K562 (cell line): ENCODE measurements around the gene SHB. TPM values are rescaled to one million over a fixed set of nuclear protein-coding genes. Genes with fewer than 3 reads are reported as not detected.
"Not testable (repeated sequence)": the region's sequence is repeated elsewhere in the genome, so short reads cannot be mapped to it uniquely, and the experiment has no call there.

Experiments used
- ATAC-seq: fragments of 200-7000 bp; cut with Tn5 transposase; 3 replicates; pipeline ENCODE4 v1.9.1; 2020; ENCODE audit warnings: moderate library complexity
- BruUV-seq: library from RNA; stranded (reverse); fragments of 400-500 nt; replicated peaks from 2 replicates; lab custom pipeline; 2021; lab: Mats Ljungman, UMichigan
- CTCF ChIA-PET: fragments of 300-600 bp; formaldehyde crosslinking; extraction: SDS; loops from one replicate; lab custom pipeline; 2021; ENCODE audit warnings: low intra/inter-chr PET ratio; lab: Yijun Ruan, JAX
- POLR2A ChIA-PET: fragments of 300-600, 350-650 bp; sonication (Branson Sonifier 250); formaldehyde crosslinking; extraction: SDS; loops from one replicate; lab custom pipeline; 2021; ENCODE audit warnings: antibody characterized with exemption, inconsistent platforms; lab: Yijun Ruan, JAX
- DNase-seq, 4 experiments: peaks; one replicate each; pipeline versions ENCODE4 v3.0.0 to v3.0.0-alpha.2; 2011 to 2018; ENCODE audit warnings: low spot score in 3 of 4, mixed read lengths in 3 of 4; ENCODE audit errors: extremely low read depth in 1 of 4
- FAIRE-seq: peaks from 2 replicates; lab custom pipeline; 2011; peaks lifted over from hg19 to GRCh38; lab: Jason Lieb, UNC
- H2AFZ ChIP-seq: 2 replicates; pipeline ENCODE4 v1.6.0; 2011; ENCODE audit warnings: low read depth, low read length, control low read depth, inconsistent platforms
- H3K27ac ChIP-seq: fragments of 200-600 bp; 3 replicates; pipeline ENCODE4 v1.8.0; 2011; ENCODE audit warnings: low read depth, mild to moderate bottlenecking, control low read depth, inconsistent platforms, low read length, moderate library complexity, mixed read lengths; ENCODE audit errors: extremely low read depth
- H3K27me3 ChIP-seq, 2 experiments: fragments of 300-600 bp in 1 of 2; 2 replicates in 1 of 2; 3 replicates in 1 of 2; pipeline versions ENCODE4 v1.6.0 to v1.8.0; 2011; ENCODE audit warnings: inconsistent platforms in 2 of 2, low read length in 2 of 2, mild to moderate bottlenecking in 1 of 2, mixed read lengths in 1 of 2, moderate library complexity in 1 of 2; ENCODE audit not compliant: control insufficient read depth in 2 of 2, insufficient read depth in 2 of 2
- H3K36me3 ChIP-seq: fragments of 300-600 bp; 3 replicates; pipeline ENCODE4 v1.8.0; 2011; ENCODE audit warnings: mild to moderate bottlenecking, low read length, inconsistent platforms; ENCODE audit not compliant: control insufficient read depth, insufficient read depth
- H3K4me1 ChIP-seq, 2 experiments: fragments of 200-600 bp in 1 of 2; replicated peaks in 1 of 2; 2 replicates in 1 of 2; 3 replicates in 1 of 2; pipeline versions ENCODE4 v1.5.1 to v1.8.0; 2011; ENCODE audit warnings: inconsistent platforms in 2 of 2, low read length in 2 of 2, mild to moderate bottlenecking in 1 of 2, mixed read lengths in 1 of 2, moderate library complexity in 1 of 2; ENCODE audit not compliant: control insufficient read depth in 2 of 2, insufficient read depth in 2 of 2
- H3K4me2 ChIP-seq: 2 replicates; pipeline ENCODE4 v1.6.1; 2011; ENCODE audit warnings: low read length, control low read depth, inconsistent platforms, mixed read lengths; ENCODE audit not compliant: insufficient read depth
- H3K4me3 ChIP-seq: fragments of 200-600 bp; sonication (generic), shearing (Covaris generic); 2 replicates; pipeline ENCODE4 v1.5.1; 2016; ENCODE audit warnings: control low read depth, inconsistent platforms
- H3K79me2 ChIP-seq: fragments of 200-600 bp; 3 replicates; pipeline ENCODE4 v1.8.0; 2011; ENCODE audit warnings: low read length, inconsistent platforms; ENCODE audit not compliant: control insufficient read depth, insufficient read depth
- H3K9ac ChIP-seq, 2 experiments: 2 replicates each; pipeline versions ENCODE4 v1.6.0 to v1.6.1; 2011; ENCODE audit warnings: low read depth in 2 of 2, low read length in 2 of 2, control low read depth in 1 of 2, inconsistent platforms in 1 of 2, mild to moderate bottlenecking in 1 of 2, mixed read lengths in 1 of 2; ENCODE audit not compliant: insufficient read depth in 1 of 2
- H3K9me1 ChIP-seq: one replicate; pipeline ENCODE4 v1.6.0; 2011; ENCODE audit warnings: inconsistent platforms, mild to moderate bottlenecking, low read length, moderate library complexity; ENCODE audit not compliant: control insufficient read depth, insufficient read depth
- H3K9me3 ChIP-seq: replicated peaks from 2 replicates; pipeline ENCODE4 v1.5.1; 2011; ENCODE audit warnings: low read depth, low read length, inconsistent platforms; ENCODE audit not compliant: control insufficient read depth, insufficient read depth
- H4K20me1 ChIP-seq: replicated peaks from 2 replicates; pipeline ENCODE4 v1.6.1; 2011; ENCODE audit warnings: low read length, inconsistent platforms, mixed read lengths; ENCODE audit not compliant: control insufficient read depth, insufficient read depth
- PRDM10 ChIP-seq: fragments of 450-650 bp; IDR thresholded peaks from 2 replicates; pipeline ENCODE4 v1.6.1; 2018; ENCODE audit not compliant: partially characterized antibody
- WGBS: fragments of 100-300 bp; shearing (Covaris generic); methylation state at CpG from one replicate; pipeline ENCODE4 v1.1.6; 2016; ENCODE audit warnings: low coverage, mixed read lengths; ENCODE audit not compliant: insufficient coverage; ENCODE audit errors: missing lambda C conversion rate; 5-methylcytosine and 5-hydroxymethylcytosine counted together
- in situ Hi-C: fragments of 300-500 bp; cut with MboI; formaldehyde crosslinking; loops from 4 replicates; pipeline ENCODE4 v1.15.0; 2018; ENCODE audit warnings: inconsistent platforms, mixed read lengths
- intact Hi-C: fragments of 100-400 bp; cut with micrococcal nuclease; formaldehyde crosslinking; loops from 2 replicates; pipeline ENCODE4 v1.14.2; 2022
- polyA plus RNA-seq, 8 experiments: library from polyadenylated mRNA; depleted of rRNA in 4 of 8; stranded (reverse) in 5 of 8; unstranded in 3 of 8; fragments of >200 nt; fragmentation: Nextera tagmentation in 2 of 8; fragmentation: Illumina TruSeq in 1 of 8; extraction: Ambion mirVana in 2 of 8; extraction: Trizol in 1 of 8; gene quantifications; 2 replicates each; pipeline versions ENCODE4 v1.2.1 to v1.2.3, GENCODE V29; 2011 to 2014; ENCODE audit warnings: inconsistent platforms in 1 of 8, missing spikeins in 1 of 8
- total RNA-seq, 7 experiments: library from RNA; depleted of rRNA in 6 of 7; stranded (reverse); fragments of >200 nt in 6 of 7; fragmentation: Illumina TruSeq in 2 of 7; extraction: Trizol in 2 of 7; gene quantifications; 2 replicates each; pipeline versions ENCODE4 v1.2.1 to v1.2.3, GENCODE V29; 2011 to 2021; ENCODE audit warnings: low replicate concordance in 1 of 7

The SHB gene
- total and polyA plus RNA-seq, 9 of the 15 experiments (the other 6 are each of a cell fraction or from before 2014, with no cell fraction given): 0.78 to 16.0 (median 5.3) TPM

GRCh38 chr9:37910271-37910670, 158.8 kb downstream of the SHB start (continued):
- TF ChIP-seq PRDM10: no peak

GRCh38 chr9:37909836-37910235, 159.2 kb downstream of the SHB start:
- DNase-seq, ATAC-seq, H3K79me2 ChIP-seq, H3K27ac ChIP-seq, BruUV-seq, H3K9me3 ChIP-seq, H3K4me3 ChIP-seq, H2AFZ ChIP-seq, H3K9ac ChIP-seq, H3K9me1 ChIP-seq, H3K4me2 ChIP-seq, FAIRE-seq, CTCF ChIA-PET, H4K20me1 ChIP-seq, H3K27me3 ChIP-seq, POLR2A ChIA-PET, H3K36me3 ChIP-seq: not testable (repeated sequence)
- 31% methylated on average over 4 of the region's 5 CpGs for WGBS
- H3K4me1 ChIP-seq: peaks cover 18 to 20% of the 10 kb centered on the region in 2 experiments
- in situ Hi-C loops (loop anchor here (5.0 to 10.0 kb wide), 5 partner anchors 155 to 447 kb away; partner anchors contain the start of genes POLR1E and TRMT10B), intact Hi-C loops (loop anchor here (5.0 kb wide), 1 partner anchor 177 kb away; no protein-coding TSS in a partner anchor)
